ENCODE data around the gene PNKP.

DNA sequence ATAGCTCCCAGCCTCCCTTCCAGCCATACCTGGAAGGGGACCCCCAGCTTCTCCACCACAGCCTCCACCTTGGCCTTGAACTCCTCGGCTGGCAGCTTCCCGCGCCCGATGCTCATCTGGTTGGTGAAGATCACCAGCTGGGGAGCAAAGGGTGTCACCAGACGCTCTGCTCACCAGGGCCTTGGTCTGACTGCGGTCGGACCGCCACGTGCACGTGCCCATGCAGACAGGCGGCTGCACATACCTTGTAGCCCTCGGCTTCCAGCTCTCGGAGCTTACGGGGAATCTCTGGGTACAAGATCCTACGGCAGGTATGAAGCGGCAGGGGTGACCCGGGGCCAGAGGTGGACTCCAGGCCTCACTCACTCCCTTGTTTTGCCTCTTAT, 3.4 kb downstream of the PNKP start:
- TF ChIP-seq, protein P1, sequence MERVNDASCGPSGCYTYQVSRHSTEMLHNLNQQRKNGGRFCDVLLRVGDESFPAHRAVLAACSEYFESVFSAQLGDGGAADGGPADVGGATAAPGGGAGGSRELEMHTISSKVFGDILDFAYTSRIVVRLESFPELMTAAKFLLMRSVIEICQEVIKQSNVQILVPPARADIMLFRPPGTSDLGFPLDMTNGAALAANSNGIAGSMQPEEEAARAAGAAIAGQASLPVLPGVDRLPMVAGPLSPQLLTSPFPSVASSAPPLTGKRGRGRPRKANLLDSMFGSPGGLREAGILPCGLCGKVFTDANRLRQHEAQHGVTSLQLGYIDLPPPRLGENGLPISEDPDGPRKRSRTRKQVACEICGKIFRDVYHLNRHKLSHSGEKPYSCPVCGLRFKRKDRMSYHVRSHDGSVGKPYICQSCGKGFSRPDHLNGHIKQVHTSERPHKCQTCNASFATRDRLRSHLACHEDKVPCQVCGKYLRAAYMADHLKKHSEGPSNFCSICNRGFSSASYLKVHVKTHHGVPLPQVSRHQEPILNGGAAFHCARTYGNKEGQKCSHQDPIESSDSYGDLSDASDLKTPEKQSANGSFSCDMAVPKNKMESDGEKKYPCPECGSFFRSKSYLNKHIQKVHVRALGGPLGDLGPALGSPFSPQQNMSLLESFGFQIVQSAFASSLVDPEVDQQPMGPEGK (CRISPR knock-in tag; IDR thresholded peaks at IDR 0.05; ENCODE audit: borderline replicate concordance): no peak
- no peak for TF ChIP-seq ESRRG (CRISPR knock-in tag; IDR thresholded peaks at IDR 0.05)
- no peak for TF ChIP-seq RARB (CRISPR knock-in tag; IDR thresholded peaks at IDR 0.05)
- no peak for TF ChIP-seq ZNF8 (CRISPR knock-in tag; IDR thresholded peaks at IDR 0.05)
- no peak for TF ChIP-seq ZFP3 (CRISPR knock-in tag; IDR thresholded peaks at IDR 0.05)
- no peak for TF ChIP-seq ZNF70 (CRISPR knock-in tag; IDR thresholded peaks at IDR 0.05)
- TF ChIP-seq, protein P2, sequence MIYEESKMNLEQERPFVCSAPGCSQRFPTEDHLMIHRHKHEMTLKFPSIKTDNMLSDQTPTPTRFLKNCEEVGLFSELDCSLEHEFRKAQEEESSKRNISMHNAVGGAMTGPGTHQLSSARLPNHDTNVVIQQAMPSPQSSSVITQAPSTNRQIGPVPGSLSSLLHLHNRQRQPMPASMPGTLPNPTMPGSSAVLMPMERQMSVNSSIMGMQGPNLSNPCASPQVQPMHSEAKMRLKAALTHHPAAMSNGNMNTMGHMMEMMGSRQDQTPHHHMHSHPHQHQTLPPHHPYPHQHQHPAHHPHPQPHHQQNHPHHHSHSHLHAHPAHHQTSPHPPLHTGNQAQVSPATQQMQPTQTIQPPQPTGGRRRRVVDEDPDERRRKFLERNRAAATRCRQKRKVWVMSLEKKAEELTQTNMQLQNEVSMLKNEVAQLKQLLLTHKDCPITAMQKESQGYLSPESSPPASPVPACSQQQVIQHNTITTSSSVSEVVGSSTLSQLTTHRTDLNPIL (CRISPR knock-in tag; IDR thresholded peaks at IDR 0.05; ENCODE audit: low read depth): no peak
- no peak for TF ChIP-seq ZFP30 (CRISPR knock-in tag; IDR thresholded peaks at IDR 0.05)
- no peak for TF ChIP-seq GLIS3 (CRISPR knock-in tag; IDR thresholded peaks at IDR 0.05)
- TF ChIP-seq ARNTL (CRISPR knock-in tag; IDR thresholded peaks at IDR 0.05; ENCODE audit: borderline replicate concordance, low read depth): no peak
- TF ChIP-seq, protein P3, sequence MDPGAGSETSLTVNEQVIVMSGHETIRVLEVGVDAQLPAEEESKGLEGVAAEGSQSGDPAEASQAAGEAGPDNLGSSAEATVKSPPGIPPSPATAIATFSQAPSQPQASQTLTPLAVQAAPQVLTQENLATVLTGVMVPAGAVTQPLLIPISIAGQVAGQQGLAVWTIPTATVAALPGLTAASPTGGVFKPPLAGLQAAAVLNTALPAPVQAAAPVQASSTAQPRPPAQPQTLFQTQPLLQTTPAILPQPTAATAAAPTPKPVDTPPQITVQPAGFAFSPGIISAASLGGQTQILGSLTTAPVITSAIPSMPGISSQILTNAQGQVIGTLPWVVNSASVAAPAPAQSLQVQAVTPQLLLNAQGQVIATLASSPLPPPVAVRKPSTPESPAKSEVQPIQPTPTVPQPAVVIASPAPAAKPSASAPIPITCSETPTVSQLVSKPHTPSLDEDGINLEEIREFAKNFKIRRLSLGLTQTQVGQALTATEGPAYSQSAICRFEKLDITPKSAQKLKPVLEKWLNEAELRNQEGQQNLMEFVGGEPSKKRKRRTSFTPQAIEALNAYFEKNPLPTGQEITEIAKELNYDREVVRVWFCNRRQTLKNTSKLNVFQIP (CRISPR knock-in tag; IDR thresholded peaks at IDR 0.05; ENCODE audit: borderline replicate concordance, low read depth): no peak
- no peak for TF ChIP-seq ZC3H10 (CRISPR knock-in tag; IDR thresholded peaks at IDR 0.05)
- TF ChIP-seq TCF4 (CRISPR knock-in tag; IDR thresholded peaks at IDR 0.05; ENCODE audit: borderline replicate concordance): no peak
- no peak for TF ChIP-seq SNAI2 (CRISPR knock-in tag; IDR thresholded peaks at IDR 0.05)

Measured in SK-N-SH treated with all-trans-retinoic acid at 6 μM for 48 hours (cell line).